Measurements from ENCODE around the gene GTF3A. TPM values are rescaled to one million over a fixed set of nuclear protein-coding genes. Genes with fewer than 3 reads are reported as not detected.

The GTF3A gene
- total RNA-seq, 1 donor from 2014 or later = 167 TPM

DNA sequence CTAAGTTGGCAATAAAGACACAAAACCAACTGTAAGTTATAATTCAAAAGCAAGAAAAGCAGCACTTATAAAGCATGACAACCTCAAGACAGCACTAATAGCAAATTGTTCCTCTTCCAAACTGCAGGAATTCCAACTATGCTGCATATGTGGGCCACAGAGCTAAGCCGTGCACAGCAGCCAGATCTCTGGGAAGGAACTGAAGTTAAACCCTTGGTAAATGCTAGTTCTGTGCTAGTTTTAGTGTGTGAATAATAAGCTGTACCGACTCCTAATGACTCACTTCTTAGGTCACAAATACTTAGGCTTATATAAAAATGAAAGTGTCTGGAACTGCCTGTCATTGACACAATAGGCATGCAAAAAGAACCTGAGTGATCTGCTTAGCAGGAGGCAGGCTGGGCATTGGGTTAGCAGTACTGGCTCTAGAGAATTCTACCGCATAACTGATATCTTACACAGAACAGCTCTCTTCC, 21.2 kb upstream of the GTF3A start:
- no peak for DNase-seq (ENCODE audit: low spot score)
- intact Hi-C loops (cut with DNase I) = loop anchor here (10.0 kb wide), 1 partner anchor 132 kb away; no protein-coding TSS in a partner anchor

DNA sequence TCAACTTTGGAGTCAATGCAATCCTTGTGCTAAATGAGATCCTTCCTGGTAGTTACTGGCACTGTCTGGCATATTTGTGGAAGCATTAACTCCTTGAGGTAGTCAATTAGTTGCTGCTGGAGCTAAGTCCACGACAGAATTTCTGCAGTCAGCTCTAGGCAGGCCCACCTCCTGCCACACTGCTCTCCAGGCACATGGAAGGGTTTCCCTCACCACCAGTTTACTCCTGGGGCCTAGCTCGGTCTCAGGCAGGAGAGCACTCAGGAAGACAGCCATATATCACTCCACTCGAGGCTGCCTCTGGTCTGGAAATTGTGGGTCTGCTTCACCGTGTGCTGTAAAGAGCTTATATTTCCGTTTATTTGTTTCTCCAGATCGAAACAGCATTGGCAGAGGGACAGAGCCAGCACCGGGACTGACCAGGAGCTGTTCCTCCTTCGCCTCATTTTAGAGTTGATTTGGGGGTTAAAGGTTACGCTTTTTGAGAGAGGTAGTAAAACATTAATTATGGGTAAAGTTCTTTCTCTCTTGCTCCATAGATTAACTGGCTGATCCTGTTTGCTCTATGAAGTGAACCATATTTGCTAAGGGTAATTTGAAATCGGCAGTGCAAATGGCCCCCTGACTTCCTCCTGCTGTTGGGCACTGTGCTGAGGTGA, 20.6 kb upstream of the GTF3A start:
- DNase-seq (ENCODE audit: low spot score) = no peak
- intact Hi-C loops (cut with DNase I) = loop anchor here (10.0 kb wide), 1 partner anchor 131 kb away; no protein-coding TSS in a partner anchor

DNA sequence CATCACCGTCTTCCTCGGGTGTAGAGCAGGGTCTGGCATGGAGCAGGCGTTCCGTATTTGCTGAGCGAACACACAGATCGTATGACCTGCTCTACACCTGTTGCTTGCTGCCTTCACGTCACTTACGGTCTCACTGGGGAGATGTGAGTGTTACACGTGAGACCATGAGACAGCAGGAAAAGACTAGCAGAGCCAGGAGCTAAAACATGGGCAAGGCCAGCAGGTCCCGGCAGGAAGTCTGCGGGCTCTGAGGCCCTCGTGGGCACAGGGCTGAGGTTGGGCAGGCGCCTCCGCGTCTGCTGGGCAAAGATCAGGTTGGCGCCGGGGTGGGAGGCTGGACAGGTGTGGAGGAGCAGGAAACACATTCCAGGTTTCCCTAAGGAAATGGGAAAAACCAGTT, 19.7 kb upstream of the GTF3A start:
- no peak for DNase-seq (ENCODE audit: low spot score)
- intact Hi-C loops (cut with DNase I) = loop anchor here (10.0 kb wide), 1 partner anchor 130 kb away; no protein-coding TSS in a partner anchor

DNA sequence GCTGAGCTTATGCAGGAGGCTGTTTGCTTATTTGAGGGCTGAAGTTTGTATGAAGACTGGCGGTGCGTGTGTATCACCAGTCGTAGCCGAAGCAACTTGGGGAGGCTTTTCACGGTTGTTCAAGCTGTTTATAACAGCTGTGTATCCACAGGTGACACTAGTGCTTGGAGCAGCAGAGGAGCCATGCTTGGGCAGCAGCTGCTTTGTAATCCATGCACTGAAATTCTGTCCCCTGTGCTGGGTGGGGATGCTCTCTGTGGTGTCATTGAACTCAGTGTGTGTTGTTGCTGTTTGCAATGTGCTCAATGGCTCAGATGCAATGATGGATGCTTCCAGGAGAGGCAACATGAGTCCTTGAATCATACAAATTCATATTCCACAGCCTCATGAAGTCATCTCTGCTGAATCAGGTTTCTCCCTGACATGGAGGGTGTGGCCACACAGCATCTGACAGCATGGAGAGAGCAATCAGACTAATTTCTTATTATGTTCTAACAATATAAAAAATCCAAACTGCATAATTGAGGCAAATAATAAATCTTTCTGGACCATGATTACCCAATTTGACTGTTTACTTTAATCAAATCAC, 18.8 kb upstream of the GTF3A start:
- intact Hi-C loops (cut with DNase I) = loop anchor here (10.0 kb wide), 1 partner anchor 129 kb away; no protein-coding TSS in a partner anchor
- no peak for DNase-seq (ENCODE audit: low spot score)

DNA sequence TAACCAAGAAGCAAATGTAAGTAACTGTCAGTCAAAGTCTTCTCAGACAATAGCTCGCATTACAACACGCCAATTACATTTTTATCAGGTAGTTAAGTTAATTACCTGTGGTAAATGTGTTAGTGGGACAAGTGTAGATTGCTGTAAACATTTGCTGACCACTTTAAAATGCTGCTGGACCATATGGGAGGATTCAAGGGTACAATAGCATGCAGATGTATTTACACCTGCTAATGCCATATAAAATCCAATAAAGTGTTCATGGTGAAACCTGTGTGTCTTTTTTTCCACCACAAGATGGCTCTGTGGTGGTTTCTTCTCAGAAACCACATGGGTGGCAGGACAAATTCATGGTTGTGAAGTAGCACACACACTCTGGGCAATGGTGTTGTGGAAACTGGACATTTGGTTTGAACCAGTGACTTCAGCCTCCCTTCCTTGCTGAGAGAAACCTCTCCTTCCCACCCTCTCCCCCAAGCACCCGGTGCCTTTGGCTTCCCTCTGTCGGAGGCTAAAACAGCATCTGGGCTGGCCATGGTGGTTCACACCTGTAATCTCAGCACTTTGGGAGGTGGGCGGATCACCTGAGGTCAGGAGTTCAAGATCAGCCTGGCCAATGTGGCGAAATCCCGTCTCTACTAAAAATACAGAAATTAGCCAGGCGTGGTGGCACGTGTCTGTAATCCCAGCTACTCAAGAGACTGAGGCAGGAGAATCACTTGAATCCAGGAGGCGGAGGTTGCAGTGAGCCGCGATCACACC, 18.1 kb upstream of the GTF3A start:
- no peak for DNase-seq (ENCODE audit: low spot score)
- intact Hi-C loops (cut with DNase I) = loop anchor here (10.0 kb wide), 1 partner anchor 128 kb away; no protein-coding TSS in a partner anchor

DNA sequence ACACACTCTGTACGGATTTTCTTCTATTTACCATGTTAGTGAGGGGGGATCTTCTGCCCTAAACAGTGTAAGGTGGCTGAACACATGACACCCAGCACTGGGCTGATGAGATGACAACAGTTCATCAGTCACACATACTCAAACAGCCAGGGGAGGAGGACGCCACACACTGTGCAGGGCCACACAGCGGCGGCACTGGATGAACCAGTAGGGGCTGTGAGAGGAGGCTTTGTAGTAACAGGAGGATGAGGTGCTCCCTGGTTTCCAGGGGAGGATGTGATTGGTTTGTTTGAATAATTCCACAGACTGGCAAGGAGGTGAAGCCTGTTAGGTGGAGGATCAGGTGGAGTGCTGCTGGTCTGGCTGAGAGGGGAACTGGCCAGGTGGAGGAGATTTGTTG, 16.3 kb upstream of the GTF3A start:
- intact Hi-C loops (cut with DNase I) = loop anchor here (10.0 kb wide), 1 partner anchor 127 kb away; no protein-coding TSS in a partner anchor
- no peak for DNase-seq (ENCODE audit: low spot score)

DNA sequence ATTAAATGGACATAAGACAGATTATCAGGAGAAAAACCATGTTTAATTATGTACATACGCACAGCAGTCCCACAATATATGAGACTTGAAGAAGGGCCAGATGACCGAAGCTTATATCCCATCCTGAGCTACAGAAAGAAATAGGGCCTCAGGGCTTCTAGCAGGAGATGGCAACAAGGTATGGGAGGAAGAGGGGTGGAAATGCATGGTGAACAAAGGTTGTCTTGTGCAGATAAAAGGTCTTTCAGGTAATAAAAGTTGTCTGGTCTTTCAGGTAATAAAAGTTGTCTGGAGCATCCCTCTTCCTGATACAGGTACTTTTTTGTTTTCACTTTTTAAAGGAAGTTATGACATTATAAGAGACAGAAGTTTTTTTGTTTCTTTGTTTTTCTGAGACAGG, 15.4 kb upstream of the GTF3A start:
- no peak for DNase-seq (ENCODE audit: low spot score)
- intact Hi-C loops (cut with DNase I) = loop anchor here (10.0 kb wide), 1 partner anchor 126 kb away; no protein-coding TSS in a partner anchor

DNA sequence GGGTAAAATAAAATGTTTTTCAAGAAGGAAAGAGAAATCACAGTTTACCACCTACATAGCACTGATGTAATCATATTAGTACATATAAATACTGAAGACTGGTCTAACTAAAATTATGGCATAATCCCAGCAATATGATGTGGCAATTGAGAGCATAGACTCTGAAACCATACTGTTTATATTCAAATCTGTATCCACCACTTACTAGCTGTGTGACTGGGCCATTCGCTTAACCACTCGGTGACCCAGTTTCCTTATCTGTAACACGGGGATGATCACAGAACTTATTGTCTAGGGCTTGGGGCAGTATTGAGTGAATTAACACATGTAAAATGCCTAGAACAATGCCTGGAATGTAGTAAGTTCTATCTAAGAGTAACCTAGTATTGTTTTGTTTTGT, 13.1 kb upstream of the GTF3A start:
- DNase-seq (ENCODE audit: low spot score) = no peak
- intact Hi-C loops (cut with DNase I) = no loop called here

DNA sequence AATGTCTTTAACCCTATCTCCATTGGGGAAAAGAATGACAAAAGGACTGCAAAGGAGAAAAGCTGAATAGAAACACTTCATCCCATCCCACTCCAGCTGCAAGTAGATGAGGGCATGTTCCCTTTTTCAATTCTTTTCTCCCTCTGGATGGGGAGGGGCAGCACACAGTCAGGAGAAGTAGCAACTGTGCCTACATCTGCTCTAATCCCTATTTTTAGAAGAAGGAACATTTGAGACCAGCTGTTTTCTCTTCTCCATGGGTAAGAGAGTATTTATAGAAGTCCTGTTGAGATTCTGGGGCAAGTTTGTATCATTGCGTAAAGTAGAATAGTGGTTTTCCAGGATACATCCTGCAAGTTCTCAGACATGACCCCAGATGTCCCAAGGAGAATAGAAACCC, 9.3 kb upstream of the GTF3A start:
- intact Hi-C loops (cut with DNase I) = no loop called here
- DNase-seq (ENCODE audit: low spot score) = no peak

DNA sequence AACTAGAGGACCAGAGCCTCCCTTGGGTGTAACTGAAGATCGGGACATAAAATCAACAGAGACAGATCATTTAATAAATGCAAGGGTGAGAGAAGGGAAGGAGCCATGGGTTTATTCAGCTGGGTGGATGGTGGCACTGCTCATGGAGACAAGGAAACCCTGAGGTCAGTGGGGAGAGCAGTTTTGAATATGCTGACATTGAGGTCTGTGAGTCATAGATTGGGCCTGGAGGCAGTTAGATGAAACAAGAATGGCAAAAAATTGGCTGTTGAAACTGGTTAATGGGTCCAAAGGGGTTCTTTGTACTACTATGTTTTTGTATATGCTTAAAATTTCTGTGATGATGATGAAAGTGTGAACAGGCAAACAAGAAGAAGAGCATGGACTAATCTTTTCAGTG, 5.1 kb upstream of the GTF3A start:
- intact Hi-C loops (cut with DNase I) = no loop called here
- no peak for DNase-seq (ENCODE audit: low spot score)

DNA sequence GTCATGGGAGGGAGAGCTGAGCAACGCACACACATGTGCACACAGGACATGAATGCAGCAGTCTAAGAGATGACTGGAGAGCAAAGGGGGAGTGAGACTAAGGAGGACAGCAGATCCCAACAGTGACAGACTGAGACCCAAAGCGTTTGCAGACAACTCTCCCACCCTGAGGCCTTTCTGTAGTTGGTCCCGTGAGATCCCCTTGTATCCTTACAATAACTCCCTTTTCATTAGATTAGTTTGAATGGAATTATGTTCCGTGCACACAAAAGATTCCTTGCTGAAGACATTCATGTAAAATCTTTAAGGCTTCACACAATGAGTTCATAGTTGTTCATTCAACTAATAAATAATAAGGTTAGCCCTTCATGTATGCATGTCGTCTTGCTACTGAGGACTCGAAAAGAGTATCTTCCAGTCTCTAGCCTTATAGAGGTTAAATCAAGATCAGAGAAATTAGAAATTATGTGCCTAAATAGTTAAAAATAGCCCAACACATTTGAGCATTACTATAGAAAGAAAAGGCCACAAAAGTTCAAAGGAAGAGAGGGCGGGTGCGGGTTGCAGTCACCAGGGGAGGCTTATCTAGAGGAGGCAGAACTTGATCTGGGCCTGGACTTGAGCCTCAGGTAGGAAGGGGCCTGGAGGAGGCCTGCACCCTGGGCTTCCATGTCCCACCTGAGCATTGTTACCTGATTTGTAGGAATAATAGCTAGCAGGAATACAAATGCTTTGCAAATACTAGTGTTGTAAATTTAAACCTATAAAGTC, 3.1 kb upstream of the GTF3A start:
- DNase-seq (ENCODE audit: low spot score) = no peak
- intact Hi-C loops (cut with DNase I) = loop anchor here (10.0 kb wide), 2 partner anchors 166 to 246 kb away; partner anchors contain the start of genes RPL21 and USP12

DNA sequence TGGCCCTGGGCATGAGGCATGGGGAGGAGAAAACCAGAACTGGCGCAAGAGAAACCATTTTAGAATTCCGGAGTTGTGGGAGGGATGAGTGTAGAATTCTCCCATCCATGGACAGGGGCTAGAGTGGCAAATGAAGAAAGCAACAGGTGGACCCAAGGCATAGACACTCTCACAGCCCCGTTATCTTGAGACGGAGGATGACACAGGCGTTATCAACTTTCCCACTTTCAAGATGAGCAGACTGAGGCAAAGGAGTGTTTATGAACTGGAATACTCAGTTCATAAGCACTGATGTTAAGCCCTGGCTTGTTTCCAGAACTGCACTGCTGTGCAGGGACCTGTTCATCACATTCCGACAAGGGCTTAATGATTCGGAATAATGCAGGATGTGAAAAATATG, 1.1 kb upstream of the GTF3A start:
- intact Hi-C loops (cut with DNase I) = loop anchor here (10.0 kb wide), 2 partner anchors 169 to 249 kb away; partner anchors contain the start of genes RPL21 and USP12
- no peak for DNase-seq (ENCODE audit: low spot score)

DNA sequence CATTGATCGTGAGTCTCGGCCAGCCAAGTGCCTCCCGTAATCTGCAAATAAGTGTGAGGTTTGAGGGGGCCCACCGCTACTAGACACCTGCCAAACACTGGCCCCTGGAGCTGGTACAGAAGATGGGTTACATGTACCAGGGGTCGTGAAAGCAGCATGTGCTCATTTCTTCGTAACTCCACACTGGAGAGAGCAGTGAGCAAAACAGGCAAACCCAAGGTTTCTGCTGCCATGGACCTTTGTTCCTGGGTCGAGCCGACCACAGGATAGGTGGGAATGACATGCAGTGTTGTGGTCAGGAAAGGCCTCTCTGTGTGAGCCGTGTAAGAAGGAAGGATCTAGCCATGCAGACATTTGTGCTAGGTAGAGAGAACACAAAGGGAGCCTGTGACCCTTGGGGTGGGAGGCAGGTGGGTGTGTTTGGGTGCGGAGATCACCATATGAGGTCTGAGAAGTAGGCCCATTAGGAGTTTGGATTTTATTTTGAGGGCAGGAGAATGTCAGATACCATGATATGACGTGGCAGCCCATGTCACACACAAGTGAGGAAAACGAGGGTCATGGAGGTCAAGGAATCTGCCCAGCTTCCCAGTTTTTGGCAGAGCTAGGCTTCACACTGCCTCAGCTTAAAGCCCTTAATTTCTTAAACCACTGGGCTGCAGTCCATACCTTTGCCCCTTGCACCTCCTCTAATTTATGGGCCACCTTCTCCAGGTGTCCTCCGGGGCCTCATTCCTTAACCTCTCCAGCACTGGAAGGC, 919 bp downstream of the GTF3A start:
- intact Hi-C loops (cut with DNase I) = loop anchor here (5.0 to 10.0 kb wide), 3 partner anchors 171 to 251 kb away; partner anchors contain the start of genes LNX2, POLR1D, RPL21 and USP12
- no peak for DNase-seq (ENCODE audit: low spot score)

DNA sequence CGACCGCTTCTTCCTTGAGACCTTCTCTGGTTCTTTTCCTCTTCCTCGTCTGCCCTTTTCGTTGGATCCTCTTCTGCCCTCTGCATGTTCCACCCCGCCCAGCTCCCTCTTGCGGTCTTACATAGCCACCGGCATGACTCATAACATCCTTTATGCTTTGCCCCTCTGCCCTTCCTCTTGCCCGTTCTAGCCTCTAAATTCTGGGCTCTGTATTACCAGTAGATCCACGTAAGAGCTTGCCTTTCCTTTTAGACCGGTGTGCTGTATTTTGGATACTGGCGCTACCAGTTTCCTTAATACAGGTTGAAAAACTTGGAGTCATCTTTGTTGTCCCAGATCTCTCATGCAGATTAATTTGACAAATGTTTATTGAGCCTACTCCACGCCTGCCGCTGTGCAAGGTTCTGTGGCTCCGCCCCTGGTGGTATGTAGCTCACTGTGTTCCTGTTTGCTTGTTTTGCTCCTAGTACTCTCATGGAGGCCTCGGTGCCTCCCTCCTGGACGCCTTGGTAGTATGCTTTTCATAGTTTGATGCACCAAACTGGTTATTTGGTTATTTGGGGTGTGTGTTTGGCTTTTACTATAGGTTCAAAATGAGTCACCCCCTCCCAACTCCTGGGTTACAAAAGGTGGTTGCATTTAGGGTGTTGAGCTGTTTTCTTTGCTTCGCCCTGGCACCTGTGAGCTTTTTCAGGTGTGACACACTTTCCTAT, 1.7 kb downstream of the GTF3A start:
- intact Hi-C loops (cut with DNase I) = loop anchor here (5.0 to 10.0 kb wide), 3 partner anchors 171 to 251 kb away; partner anchors contain the start of genes LNX2, POLR1D, RPL21 and USP12

DNA sequence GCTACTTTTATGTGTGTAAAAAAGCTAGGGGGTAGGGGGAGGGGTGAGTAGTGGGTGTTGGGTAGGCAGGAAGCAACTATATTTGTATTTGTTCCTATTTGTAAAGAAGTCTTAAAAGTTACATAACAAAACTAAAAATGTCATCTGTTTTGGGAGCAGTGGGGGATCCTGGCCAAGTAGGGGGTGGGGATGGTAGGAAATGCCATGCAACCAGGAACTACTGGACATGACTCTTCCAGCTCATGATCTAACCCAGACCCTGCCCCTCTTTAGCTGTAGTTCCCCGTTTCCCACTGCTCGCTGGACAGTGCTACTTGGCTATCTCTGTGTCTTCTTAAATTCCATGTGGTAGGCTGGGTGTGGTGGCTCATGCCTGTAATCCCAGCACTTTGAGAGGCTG, 3.2 kb downstream of the GTF3A start:
- no peak for DNase-seq (ENCODE audit: low spot score)
- intact Hi-C loops (cut with DNase I) = loop anchor here (5.0 to 10.0 kb wide), 3 partner anchors 173 to 253 kb away; partner anchors contain the start of genes LNX2, POLR1D, RPL21 and USP12

More for the DNA sequence above, 1.7 kb downstream of the GTF3A start:
- peak; percentile 88 for DNase-seq (ENCODE audit: low spot score)

DNA sequence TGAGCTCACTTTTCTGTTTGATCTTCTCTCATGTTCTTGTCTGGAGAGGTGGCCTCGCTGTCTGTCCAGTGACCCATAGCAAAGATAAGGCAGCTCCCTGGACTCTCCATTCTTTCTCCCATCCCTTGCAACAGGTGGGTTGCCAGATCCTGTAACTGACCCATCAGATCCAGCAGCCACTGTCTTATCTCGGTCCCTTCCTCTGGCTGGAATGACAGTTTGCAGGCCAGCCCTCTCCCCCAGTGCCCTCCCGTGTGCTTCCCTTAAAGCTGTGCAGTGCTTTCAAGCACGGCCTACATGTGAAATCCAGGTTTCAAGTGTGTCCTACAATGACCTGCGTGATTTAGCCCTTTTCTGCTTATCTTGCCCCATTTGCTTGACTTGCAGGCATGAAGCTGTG, 3.7 kb downstream of the GTF3A start:
- no peak for DNase-seq (ENCODE audit: low spot score)
- intact Hi-C loops (cut with DNase I) = loop anchor here (5.0 to 10.0 kb wide), 3 partner anchors 173 to 253 kb away; partner anchors contain the start of genes LNX2, POLR1D, RPL21 and USP12

DNA sequence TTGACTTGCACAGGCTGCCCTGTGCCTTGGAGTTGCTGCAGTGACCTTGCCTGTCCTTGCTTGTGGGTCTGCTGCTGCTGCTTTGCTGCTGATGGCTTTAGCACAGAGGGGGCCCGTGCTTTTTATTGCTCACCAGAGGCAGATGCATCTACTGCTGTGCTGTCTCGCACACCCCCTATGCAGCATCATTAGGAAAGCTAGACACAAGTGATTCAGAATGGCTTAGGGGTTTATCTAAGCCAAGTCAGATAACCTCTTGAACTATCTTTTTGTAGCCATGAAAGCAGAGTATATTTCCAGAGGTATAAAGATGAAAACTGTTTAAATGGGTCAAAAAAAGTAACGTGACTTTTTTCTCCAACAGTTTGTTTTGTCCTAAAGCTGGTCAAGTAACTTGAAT, 7.8 kb downstream of the GTF3A start:
- no peak for DNase-seq (ENCODE audit: low spot score)
- intact Hi-C loops (cut with DNase I) = no loop called here

Data from cardiac septum (tissue), 1 donor.